Neuron (in vitro differentiated cells): ENCODE results near the gene SUPT16H.
"Not testable (repeated sequence)": the region's sequence is repeated elsewhere in the genome, so short reads cannot be mapped to it uniquely, and the experiment has no call there.

ENCODE experiments used
- H2AFZ ChIP-seq: one replicate; pipeline ENCODE4 v1.6.1; 2013; ENCODE audit warnings: low read depth, mild to moderate bottlenecking, inconsistent platforms, low read length, moderate library complexity
- H3K27me3 ChIP-seq: one replicate; pipeline ENCODE4 v1.6.1; 2013; ENCODE audit warnings: low read length; ENCODE audit not compliant: insufficient read depth
- H3K36me3 ChIP-seq: one replicate; pipeline ENCODE4 v1.6.1; 2013; ENCODE audit warnings: low read length; ENCODE audit not compliant: insufficient read depth
- H3K4me1 ChIP-seq: one replicate; pipeline ENCODE4 v1.6.1; 2013; ENCODE audit warnings: low read length; ENCODE audit not compliant: insufficient read depth
- H3K4me3 ChIP-seq: 2 replicates; pipeline ENCODE4 v1.5.1; 2013; ENCODE audit warnings: mild to moderate bottlenecking, low read length, moderate library complexity
- H3K9me3 ChIP-seq: one replicate; pipeline ENCODE4 v1.6.1; 2013; ENCODE audit warnings: low read length

The SUPT16H gene

DNA sequence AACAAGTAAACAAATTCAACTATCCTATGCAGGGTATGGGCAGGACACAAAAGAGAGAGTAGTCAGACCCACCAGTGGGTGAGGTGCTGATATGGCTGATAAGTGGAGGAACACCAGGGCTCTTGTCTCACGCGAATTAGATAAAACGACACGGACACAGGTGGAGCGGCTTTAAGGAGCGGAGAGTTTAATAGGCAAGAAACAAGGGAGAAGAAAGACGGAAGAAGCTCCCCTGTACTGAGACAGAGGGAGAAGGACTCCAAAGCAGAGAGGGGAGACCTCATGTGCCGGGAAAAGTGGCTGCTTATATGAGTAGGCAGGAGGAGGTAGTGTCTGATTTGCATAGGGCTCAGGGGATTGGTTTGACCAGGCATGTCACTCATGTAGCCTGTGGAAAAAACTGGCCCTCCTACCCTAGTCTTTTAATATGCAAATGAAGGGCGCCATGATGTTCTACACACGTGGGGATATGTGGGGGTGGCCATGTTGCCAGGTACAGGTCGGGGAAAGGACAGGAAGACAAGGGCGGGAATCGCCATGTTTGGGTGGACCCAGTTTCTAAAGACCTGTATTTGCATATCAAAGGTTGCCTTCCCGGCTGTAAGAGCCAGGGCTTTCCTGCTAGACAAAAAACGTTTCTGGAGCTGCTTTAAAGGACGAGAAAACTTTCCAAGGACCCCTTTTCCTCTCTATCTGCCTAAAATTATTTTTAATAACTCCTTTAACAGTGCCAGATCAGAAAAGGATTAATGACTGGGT lies 75.2 kb downstream of the SUPT16H start:
- peak overlapping the region; percentile 17 for H3K4me3 ChIP-seq
- no peaks in the 10 kb centered on the region for H3K9me3 ChIP-seq
- H3K27me3 ChIP-seq, result no peaks in the 10 kb centered on the region
- H2AFZ ChIP-seq, result peak overlapping the region; percentile 93
- H3K36me3 ChIP-seq, result no peaks in the 10 kb centered on the region
- peaks cover 6% of the 10 kb centered on the region for H3K4me1 ChIP-seq

DNA sequence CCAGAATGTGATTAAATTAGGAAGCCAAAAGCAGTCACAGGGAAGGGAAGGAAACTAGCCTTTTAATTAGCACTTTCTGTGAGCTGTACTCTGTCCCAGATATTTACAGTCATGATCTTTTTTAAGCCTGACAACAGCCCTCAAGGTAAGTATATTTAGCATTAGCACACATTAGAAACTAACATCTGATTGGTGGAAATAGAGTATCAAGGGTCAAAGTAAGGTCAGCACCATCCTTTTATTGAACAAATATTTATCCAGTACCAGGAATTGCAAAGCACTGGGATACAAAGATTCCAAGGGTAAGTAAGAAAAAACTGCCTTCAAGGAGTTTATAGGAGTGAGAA lies 75.7 kb downstream of the SUPT16H start:
- H3K36me3 ChIP-seq, result no peaks in the 10 kb centered on the region

DNA sequence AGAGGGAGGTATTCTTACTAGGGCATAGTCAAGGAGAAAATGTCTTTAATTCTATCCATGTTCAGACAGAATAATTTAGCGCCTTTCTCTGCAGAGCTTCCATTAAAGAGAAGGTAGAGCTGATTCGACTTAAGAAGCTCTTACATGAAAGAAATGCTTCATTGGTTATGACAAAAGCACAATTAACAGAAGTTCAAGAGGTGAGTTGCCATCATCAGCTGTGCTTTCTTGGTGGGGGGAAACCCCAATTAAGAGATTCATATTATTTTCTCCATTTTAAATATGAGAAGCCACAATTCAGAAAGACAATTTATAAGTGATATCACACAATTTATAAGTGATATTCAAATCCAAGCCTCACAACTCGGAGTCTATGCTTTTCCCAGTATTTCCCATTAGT lies 76.2 kb downstream of the SUPT16H start:
- Histone ChIP-seq H2AFZ (no peak overlapping the region), H3K9me3 (no peaks in the 10 kb centered on the region), H3K27me3 (peaks cover 3% of the 10 kb centered on the region), H3K4me3 (no peak overlapping the region), H3K4me1 (peaks cover 6% of the 10 kb centered on the region), H3K36me3 (no peaks in the 10 kb centered on the region)

More for the DNA sequence above, 75.7 kb downstream of the SUPT16H start:
- no peaks in the 10 kb centered on the region for H3K9me3 ChIP-seq
- H3K27me3 ChIP-seq, result peaks cover 3% of the 10 kb centered on the region
- H2AFZ ChIP-seq, result peak overlapping the region; percentile 93
- H3K4me3 ChIP-seq, result peak overlapping the region; percentile 17
- H3K4me1 ChIP-seq, result peaks cover 6% of the 10 kb centered on the region

DNA sequence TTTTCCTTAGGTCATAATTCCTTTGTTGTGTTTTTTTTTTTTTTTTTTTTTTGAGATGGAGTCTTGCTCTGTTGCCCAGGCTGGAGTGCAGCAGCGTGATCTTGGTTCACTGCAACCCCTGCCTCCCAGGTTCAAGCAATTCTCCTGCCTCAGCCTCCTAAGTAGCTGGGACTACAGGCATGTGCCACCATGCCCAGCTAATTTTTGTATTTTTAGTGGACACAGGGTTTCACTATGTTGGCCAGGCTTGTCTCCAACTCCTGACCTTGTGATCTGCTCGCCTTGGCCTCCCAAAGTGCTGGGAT lies 81.0 kb downstream of the SUPT16H start:
- not testable (repeated sequence) for H3K4me3 ChIP-seq, H3K36me3 ChIP-seq, H3K9me3 ChIP-seq, H3K4me1 ChIP-seq, H2AFZ ChIP-seq
- H3K27me3 ChIP-seq, result peaks cover 21% of the 10 kb centered on the region

DNA sequence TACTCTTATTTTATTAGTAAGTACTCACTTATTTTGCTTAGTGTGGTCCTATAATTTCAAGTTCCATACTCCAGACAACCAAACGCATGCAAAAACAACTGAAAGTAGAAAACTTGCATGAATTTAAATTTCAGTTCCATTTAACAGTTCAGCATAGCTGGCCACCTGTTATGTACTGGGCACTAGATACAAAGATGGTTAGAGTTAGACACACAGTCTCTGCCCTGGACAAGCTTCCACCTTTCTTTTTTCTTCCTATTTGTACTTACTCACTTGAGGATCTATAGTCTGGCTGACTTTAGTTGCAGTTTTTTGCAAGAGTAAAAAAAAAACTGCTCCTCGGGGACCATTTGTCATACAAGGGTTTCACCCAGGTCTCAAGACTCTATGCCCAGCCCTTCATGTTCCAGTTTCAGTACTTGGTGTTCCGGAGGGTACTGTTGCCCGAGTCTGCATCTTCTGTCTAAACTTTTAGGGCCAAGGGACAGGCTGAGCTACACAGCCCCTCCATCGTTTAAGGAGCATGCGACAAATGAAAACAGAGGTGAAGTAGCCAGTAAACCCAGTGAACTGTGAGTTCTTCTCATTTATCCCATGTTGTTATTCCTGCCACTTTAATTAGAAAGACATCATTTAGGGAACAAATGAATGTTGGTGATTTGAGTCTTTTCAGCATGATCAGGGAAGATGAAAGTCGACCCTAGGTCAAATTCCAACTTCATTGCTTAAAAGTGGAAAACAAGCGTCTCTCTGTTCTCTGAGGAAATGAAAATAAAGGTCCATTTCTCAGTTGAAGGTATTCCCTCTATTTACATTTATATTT lies 81.6 kb downstream of the SUPT16H start:
- Histone ChIP-seq H3K9me3 (no peaks in the 10 kb centered on the region), H3K36me3 (no peaks in the 10 kb centered on the region), H3K4me1 (peaks cover 3% of the 10 kb centered on the region), H3K4me3 (no peak overlapping the region), H3K27me3 (peaks cover 21% of the 10 kb centered on the region), H2AFZ (no peak overlapping the region)
